ENCODE results near the gene ANO10. TPM values are rescaled to one million over a fixed set of nuclear protein-coding genes. Genes with fewer than 3 reads are reported as not detected.

The ANO10 gene
- total and polyA plus RNA-seq, 2 of the 8 experiments (the other 6 are each of a cell fraction or from before 2014, with no cell fraction given): 38.0 to 53.2 TPM

DNA sequence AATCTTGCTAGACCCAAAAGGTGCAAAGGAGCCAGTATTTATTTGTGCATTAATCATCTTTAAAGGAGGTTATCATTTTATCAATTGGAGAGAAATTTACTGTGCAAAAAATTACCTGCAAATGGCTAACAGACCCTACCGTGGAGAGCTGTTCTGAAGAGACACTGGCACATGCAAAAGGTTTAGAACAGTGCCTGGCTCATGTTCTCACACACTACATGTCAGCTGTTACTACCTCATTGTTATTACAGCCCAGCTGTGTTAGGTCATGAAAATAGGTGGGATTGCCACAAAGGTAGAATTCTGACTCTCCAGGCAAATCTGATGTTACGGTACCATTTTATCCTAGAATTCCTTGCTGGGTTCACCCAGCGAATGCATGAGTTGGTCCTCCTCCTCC is 198.2 kb downstream of the ANO10 start (continued):
- TF ChIP-seq, protein P1, sequence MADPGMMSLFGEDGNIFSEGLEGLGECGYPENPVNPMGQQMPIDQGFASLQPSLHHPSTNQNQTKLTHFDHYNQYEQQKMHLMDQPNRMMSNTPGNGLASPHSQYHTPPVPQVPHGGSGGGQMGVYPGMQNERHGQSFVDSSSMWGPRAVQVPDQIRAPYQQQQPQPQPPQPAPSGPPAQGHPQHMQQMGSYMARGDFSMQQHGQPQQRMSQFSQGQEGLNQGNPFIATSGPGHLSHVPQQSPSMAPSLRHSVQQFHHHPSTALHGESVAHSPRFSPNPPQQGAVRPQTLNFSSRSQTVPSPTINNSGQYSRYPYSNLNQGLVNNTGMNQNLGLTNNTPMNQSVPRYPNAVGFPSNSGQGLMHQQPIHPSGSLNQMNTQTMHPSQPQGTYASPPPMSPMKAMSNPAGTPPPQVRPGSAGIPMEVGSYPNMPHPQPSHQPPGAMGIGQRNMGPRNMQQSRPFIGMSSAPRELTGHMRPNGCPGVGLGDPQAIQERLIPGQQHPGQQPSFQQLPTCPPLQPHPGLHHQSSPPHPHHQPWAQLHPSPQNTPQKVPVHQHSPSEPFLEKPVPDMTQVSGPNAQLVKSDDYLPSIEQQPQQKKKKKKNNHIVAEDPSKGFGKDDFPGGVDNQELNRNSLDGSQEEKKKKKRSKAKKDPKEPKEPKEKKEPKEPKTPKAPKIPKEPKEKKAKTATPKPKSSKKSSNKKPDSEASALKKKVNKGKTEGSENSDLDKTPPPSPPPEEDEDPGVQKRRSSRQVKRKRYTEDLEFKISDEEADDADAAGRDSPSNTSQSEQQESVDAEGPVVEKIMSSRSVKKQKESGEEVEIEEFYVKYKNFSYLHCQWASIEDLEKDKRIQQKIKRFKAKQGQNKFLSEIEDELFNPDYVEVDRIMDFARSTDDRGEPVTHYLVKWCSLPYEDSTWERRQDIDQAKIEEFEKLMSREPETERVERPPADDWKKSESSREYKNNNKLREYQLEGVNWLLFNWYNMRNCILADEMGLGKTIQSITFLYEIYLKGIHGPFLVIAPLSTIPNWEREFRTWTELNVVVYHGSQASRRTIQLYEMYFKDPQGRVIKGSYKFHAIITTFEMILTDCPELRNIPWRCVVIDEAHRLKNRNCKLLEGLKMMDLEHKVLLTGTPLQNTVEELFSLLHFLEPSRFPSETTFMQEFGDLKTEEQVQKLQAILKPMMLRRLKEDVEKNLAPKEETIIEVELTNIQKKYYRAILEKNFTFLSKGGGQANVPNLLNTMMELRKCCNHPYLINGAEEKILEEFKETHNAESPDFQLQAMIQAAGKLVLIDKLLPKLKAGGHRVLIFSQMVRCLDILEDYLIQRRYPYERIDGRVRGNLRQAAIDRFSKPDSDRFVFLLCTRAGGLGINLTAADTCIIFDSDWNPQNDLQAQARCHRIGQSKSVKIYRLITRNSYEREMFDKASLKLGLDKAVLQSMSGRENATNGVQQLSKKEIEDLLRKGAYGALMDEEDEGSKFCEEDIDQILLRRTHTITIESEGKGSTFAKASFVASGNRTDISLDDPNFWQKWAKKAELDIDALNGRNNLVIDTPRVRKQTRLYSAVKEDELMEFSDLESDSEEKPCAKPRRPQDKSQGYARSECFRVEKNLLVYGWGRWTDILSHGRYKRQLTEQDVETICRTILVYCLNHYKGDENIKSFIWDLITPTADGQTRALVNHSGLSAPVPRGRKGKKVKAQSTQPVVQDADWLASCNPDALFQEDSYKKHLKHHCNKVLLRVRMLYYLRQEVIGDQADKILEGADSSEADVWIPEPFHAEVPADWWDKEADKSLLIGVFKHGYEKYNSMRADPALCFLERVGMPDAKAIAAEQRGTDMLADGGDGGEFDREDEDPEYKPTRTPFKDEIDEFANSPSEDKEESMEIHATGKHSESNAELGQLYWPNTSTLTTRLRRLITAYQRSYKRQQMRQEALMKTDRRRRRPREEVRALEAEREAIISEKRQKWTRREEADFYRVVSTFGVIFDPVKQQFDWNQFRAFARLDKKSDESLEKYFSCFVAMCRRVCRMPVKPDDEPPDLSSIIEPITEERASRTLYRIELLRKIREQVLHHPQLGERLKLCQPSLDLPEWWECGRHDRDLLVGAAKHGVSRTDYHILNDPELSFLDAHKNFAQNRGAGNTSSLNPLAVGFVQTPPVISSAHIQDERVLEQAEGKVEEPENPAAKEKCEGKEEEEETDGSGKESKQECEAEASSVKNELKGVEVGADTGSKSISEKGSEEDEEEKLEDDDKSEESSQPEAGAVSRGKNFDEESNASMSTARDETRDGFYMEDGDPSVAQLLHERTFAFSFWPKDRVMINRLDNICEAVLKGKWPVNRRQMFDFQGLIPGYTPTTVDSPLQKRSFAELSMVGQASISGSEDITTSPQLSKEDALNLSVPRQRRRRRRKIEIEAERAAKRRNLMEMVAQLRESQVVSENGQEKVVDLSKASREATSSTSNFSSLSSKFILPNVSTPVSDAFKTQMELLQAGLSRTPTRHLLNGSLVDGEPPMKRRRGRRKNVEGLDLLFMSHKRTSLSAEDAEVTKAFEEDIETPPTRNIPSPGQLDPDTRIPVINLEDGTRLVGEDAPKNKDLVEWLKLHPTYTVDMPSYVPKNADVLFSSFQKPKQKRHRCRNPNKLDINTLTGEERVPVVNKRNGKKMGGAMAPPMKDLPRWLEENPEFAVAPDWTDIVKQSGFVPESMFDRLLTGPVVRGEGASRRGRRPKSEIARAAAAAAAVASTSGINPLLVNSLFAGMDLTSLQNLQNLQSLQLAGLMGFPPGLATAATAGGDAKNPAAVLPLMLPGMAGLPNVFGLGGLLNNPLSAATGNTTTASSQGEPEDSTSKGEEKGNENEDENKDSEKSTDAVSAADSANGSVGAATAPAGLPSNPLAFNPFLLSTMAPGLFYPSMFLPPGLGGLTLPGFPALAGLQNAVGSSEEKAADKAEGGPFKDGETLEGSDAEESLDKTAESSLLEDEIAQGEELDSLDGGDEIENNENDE (IDR thresholded peaks at IDR 0.05; ENCODE audit: insufficient replicate concordance, low read length): no peak
- TF ChIP-seq TAF1 (IDR thresholded peaks at IDR 0.05; ENCODE audit: low read depth, low read length): no peak
- no peak for TF ChIP-seq TCF12 (IDR thresholded peaks at IDR 0.05; ENCODE audit: low read depth, low read length)
- no peak for TF ChIP-seq NRF1 (IDR thresholded peaks at IDR 0.05; ENCODE audit: low read depth, low read length)
- no peak for TF ChIP-seq SAP30 (IDR thresholded peaks at IDR 0.05; ENCODE audit: insufficient read depth, insufficient replicate concordance, low read length)
- TF ChIP-seq EGR1 (IDR thresholded peaks at IDR 0.05; ENCODE audit: borderline replicate concordance, low read depth, low read length): no peak
- no peak for TF ChIP-seq RNF2 (IDR thresholded peaks at IDR 0.05; ENCODE audit: borderline replicate concordance, low read depth, low read length, missing control alignments, poor library complexity, severe bottlenecking)
- TF ChIP-seq CHD2 (IDR thresholded peaks at IDR 0.05; ENCODE audit: low read length): no peak
- TF ChIP-seq ZNF274 (IDR thresholded peaks at IDR 0.05; ENCODE audit: borderline replicate concordance, extremely low read depth, low read length): no peak
- TF ChIP-seq CHD1 (IDR thresholded peaks at IDR 0.05; ENCODE audit: low read depth, low read length): no peak

Data from H1 (cell line).